HEK293T (cell line): ENCODE data around the gene PRR7.

Source experiments
- ARNT ChIP-seq: fragments of 450-650 bp; IDR thresholded peaks from 2 replicates; pipeline ENCODE4 v1.6.1; 2017; ENCODE audit warnings: mild to moderate bottlenecking
- BHLHE40 ChIP-seq: fragments of 450-650 bp; IDR thresholded peaks from 2 replicates; pipeline ENCODE4 v1.6.1; 2016; ENCODE audit warnings: mild to moderate bottlenecking, moderate library complexity, borderline replicate concordance
- FOXK2 ChIP-seq: fragments of 450-650 bp; IDR thresholded peaks from 2 replicates; pipeline ENCODE4 v1.6.1; 2016; ENCODE audit warnings: mild to moderate bottlenecking
- LEF1 ChIP-seq: fragments of 450-650 bp; IDR thresholded peaks from 2 replicates; pipeline ENCODE4 v1.6.1; 2017; ENCODE audit warnings: mild to moderate bottlenecking, borderline replicate concordance
- ZNF384 ChIP-seq: fragments of 450-650 bp; IDR thresholded peaks from 2 replicates; pipeline ENCODE4 v1.6.1; 2016
- TF ChIP-seq, protein P1 (sequence below): fragments of 450-650 bp; IDR thresholded peaks from 2 replicates; pipeline ENCODE4 v1.6.1; 2016

DNA sequence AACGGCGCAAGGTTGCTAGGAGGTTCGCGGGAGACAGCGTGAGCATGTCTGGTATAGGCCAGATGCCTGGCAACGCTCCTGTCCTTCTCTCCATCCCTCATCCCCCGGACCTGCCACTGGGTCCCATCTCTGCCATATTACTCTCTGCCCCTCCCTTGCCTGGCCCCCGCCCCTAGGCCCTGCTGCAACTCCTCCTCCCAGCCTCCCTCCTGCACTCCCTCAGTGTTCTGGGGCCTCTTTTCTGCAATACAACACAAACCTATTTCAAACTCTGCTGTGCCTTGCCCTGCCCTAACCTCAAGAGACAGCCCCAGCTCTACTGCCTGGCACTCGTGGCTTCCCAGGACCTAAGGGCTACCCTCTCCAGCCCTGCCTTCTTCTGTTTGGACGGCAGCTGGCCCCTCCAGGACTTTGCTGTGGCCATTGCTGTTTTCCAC is 35.8 kb downstream of the PRR7 start:
- TF ChIP-seq, protein P1, sequence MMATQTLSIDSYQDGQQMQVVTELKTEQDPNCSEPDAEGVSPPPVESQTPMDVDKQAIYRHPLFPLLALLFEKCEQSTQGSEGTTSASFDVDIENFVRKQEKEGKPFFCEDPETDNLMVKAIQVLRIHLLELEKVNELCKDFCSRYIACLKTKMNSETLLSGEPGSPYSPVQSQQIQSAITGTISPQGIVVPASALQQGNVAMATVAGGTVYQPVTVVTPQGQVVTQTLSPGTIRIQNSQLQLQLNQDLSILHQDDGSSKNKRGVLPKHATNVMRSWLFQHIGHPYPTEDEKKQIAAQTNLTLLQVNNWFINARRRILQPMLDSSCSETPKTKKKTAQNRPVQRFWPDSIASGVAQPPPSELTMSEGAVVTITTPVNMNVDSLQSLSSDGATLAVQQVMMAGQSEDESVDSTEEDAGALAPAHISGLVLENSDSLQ: no peak
- TF ChIP-seq LEF1 (no peak), ARNT (no peak), ZNF384 (no peak), FOXK2 (no peak), BHLHE40 (no peak)
